Stimulated activated CD4-positive, alpha-beta T cell treated with anti-CD3 and anti-CD28 coated beads, Interleukin-15, amount 100 ng/mL, for 24 hours (primary cell): ENCODE measurements around the gene KCP.
A peak's percentile ranks its signal among the peaks of the same experiment; 100 is the strongest.

Experiments
- DNase-seq: peaks from one replicate; pipeline ENCODE4 v3.0.0-alpha.2; 2020

Gene KCP

GRCh38 chr7:128886391-128887168 lies 23.9 kb downstream of the KCP start:
- no peak for DNase-seq

GRCh38 chr7:128885370-128886187 lies 24.9 kb downstream of the KCP start:
- DNase-seq, result no peak

- no peak for DNase-seq
Measured at GRCh38 chr7:128884561-128885369, 25.7 kb downstream of the KCP start.

GRCh38 chr7:128883622-128884448 lies 26.7 kb downstream of the KCP start:
- peak; percentile 88 for DNase-seq

- DNase-seq, result no peak
Measured at GRCh38 chr7:128882134-128882533, 28.4 kb downstream of the KCP start.

- no peak for DNase-seq
Measured at GRCh38 chr7:128881458-128882125, 28.9 kb downstream of the KCP start.

- no peak for DNase-seq
Measured at GRCh38 chr7:128880791-128881457, 29.6 kb downstream of the KCP start.

GRCh38 chr7:128879939-128880746 lies 30.4 kb downstream of the KCP start:
- DNase-seq, result peak; percentile 44

GRCh38 chr7:128879461-128879938 lies 31.0 kb downstream of the KCP start:
- no peak for DNase-seq

GRCh38 chr7:128878226-128879105 lies 32.0 kb downstream of the KCP start:
- no peak for DNase-seq

- no peak for DNase-seq
Measured at GRCh38 chr7:128877756-128878120, 32.8 kb downstream of the KCP start.

- DNase-seq, result no peak
Measured at GRCh38 chr7:128876978-128877755, 33.3 kb downstream of the KCP start.

GRCh38 chr7:128876586-128876977 lies 33.9 kb downstream of the KCP start:
- DNase-seq, result no peak

GRCh38 chr7:128876127-128876526 lies 34.4 kb downstream of the KCP start:
- DNase-seq, result no peak

GRCh38 chr7:128875523-128875948 lies 35.0 kb downstream of the KCP start:
- DNase-seq, result no peak

GRCh38 chr7:128874140-128875031 lies 36.1 kb downstream of the KCP start:
- no peak for DNase-seq

- no peak for DNase-seq
Measured at GRCh38 chr7:128873234-128873633, 37.3 kb downstream of the KCP start.
